ENCODE data around the gene UNCX.

Gene UNCX

DNA sequence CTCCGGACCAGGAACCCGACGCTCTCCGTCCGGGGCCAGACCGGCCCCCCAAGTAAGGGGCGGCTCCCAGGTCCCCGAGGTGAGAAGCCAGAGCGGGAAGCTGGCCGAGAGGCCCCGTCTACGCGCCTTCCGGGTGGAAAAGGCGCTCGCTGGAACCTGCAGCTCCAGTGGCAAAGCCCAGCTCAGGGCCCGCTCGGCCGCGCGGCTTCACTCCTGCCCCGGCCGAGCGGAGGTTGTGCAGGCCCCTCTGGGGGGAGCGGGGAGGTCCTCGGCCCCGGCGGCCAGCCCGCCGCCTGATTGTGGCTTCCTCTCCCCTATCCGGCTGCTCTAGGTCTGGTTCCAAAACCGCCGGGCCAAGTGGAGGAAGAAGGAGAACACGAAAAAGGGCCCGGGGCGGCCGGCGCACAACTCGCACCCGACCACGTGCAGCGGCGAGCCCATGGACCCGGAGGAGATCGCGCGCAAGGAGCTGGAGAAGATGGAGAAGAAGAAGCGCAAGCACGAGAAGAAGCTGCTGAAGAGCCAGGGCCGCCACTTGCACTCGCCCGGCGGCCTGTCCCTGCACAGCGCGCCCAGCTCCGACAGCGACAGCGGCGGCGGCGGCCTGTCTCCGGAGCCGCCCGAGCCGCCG lies 2.9 kb downstream of the UNCX start:
- TF ChIP-seq, protein P1, sequence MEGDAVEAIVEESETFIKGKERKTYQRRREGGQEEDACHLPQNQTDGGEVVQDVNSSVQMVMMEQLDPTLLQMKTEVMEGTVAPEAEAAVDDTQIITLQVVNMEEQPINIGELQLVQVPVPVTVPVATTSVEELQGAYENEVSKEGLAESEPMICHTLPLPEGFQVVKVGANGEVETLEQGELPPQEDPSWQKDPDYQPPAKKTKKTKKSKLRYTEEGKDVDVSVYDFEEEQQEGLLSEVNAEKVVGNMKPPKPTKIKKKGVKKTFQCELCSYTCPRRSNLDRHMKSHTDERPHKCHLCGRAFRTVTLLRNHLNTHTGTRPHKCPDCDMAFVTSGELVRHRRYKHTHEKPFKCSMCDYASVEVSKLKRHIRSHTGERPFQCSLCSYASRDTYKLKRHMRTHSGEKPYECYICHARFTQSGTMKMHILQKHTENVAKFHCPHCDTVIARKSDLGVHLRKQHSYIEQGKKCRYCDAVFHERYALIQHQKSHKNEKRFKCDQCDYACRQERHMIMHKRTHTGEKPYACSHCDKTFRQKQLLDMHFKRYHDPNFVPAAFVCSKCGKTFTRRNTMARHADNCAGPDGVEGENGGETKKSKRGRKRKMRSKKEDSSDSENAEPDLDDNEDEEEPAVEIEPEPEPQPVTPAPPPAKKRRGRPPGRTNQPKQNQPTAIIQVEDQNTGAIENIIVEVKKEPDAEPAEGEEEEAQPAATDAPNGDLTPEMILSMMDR (conservative IDR thresholded peaks at IDR 0.05), result no peak
- H3K27ac ChIP-seq, result no peak overlapping the region

DNA sequence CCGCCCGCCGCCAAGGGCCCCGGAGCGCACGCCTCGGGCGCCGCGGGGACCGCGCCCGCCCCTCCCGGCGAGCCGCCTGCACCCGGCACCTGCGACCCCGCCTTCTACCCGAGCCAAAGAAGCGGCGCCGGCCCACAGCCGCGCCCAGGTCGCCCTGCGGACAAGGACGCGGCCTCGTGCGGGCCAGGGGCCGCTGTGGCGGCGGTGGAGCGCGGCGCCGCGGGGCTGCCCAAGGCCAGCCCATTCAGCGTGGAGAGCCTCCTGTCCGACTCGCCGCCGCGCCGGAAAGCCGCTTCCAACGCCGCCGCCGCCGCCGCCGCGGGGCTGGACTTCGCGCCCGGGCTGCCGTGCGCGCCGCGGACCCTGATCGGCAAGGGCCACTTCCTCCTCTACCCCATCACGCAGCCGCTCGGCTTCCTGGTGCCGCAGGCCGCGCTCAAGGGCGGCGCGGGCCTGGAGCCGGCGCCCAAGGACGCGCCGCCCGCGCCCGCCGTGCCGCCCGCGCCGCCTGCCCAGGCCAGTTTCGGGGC lies 3.5 kb downstream of the UNCX start:
- H3K27ac ChIP-seq, result no peak overlapping the region
- TF ChIP-seq, protein P1 (conservative IDR thresholded peaks at IDR 0.05), result no peak

DNA sequence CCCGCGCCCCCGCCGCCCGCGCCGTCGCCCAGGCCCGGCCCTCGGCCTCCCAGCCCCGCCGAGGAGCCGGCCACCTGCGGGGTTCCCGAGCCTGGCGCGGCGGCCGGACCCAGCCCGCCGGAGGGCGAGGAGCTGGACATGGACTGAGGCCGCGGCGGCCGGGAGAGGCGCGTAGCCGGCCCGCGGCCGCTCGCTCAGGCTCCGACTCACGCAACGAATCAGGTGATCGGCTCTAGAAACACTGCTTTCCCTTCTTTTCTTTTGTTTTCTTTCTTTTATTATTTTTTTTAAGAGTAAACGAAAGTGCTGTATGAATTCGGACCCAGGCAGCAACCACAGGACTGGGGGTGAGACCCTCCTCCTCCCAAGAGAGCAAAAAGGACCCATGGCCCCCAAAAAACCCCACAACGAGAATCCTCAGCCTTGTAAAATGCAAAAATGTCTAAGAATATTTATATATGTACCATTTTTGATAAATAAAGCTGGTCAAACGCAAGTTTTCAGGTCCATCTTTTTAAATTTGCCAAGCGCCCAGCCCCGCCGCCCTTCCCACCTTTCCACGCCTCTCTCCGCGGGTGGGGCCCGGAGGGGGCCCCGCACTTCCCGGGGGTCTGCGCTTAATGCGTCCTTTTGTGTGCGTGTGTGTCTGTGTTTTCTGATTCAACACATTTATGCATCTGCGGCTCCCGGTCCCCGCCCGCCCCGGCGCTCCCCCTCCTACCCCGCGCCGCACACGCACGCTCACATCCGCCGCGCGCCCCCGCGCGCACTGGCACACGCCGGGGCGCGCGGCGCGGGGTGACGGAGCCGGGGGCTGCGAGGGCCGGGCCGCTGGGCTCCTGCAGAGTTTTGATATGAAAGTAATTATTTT lies 4.4 kb downstream of the UNCX start:
- TF ChIP-seq, protein P1 (conservative IDR thresholded peaks at IDR 0.05), result no peak

DNA sequence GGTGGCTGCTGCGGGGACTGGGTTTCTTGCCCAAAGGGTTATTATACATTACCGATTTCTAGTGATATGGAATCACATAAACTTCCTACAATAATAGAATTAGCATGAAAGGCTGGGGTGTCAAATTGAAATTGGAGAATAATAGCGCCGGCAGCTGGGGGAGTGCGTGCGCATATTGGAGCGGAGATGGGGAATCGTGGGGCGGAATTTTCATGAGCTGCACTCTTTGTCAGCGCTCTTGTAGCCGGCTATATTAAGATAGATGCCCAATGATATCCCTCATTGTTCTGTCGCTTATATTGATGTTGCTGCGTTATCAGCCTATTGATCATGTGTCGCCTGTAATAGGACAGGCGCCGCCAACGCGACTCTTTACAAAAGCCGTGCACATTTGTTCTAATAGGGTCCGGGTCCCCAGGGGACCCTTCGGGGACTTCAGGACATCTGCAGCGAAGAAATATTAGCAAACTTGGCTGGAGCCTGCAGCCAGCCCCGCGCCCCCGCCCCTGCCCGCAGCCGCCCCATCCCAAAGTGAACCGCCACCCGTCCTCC lies 5.1 kb downstream of the UNCX start:
- TF ChIP-seq, protein P1 (conservative IDR thresholded peaks at IDR 0.05), result no peak
- no peak overlapping the region for H3K27ac ChIP-seq

More for the DNA sequence above, 4.4 kb downstream of the UNCX start:
- H3K27ac ChIP-seq, result no peak overlapping the region

DNA sequence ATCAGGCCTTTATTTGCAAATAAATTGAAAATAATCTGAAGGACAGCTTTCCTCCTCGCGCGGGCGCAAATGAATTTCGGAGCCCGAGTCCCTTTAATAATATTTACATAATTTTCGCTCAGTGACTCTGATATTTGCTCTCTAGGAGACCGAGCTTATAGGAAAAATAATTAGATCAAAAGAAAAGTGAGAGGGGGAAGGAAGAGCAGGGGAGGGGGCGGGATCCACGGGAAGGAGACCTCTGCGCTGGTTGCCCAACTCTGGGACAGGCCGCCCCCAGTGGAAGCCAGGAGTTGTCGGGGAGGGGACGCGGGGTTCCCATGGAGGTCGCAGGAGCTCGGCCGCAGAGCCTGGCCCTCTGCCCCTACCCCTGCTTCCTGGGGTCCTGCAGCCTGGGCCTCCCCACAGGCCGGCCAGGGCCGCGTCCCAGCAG lies 5.8 kb downstream of the UNCX start:
- H3K27ac ChIP-seq, result no peak overlapping the region
- TF ChIP-seq, protein P1 (conservative IDR thresholded peaks at IDR 0.05), result no peak

DNA sequence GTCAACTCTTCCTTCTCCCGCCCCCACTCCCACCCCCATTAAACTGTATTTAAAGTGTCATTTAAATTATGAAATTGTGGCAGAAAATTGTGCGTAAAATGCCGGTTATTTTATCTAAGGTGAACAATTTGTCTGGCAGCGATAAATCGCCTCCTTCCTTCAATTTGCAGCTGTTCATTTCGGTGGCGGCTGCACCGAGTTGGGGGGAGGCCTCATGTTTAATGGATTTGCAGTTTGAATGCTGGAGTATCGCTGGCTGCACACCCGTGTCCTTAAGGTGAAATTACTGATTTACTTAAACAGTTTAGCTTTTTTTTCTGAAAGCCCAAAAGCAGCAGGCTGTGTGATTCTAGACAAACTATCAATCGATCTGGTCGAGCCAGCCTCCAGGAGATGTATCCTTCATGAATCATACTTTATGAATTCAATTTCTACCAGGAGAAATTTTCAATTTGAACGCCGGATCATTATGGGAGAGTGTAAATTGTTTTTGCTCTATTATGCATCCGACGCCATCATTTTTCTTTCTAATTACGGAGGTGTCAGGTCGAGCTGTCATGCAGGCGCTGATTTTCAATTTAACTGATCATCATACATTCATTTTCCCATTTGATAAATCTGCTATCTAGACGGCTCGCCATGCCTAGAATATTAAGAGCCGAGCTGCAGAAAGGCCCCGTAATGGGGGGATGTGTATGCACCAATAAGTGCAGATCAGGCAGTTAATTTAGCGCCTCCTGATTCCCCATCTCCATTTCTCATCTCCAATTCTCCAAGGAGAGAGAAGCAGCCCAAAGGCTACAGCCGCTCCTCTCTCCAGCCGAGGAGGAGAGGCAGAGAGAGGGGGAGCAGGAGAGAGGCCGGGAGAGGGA lies 6.5 kb downstream of the UNCX start:
- no peak overlapping the region for H3K27ac ChIP-seq
- TF ChIP-seq, protein P1 (conservative IDR thresholded peaks at IDR 0.05), result no peak

Data from VCaP (cell line).